IMR-90 (cell line): Measurements from ENCODE around the gene TRNT1.

ENCODE experiments used
- BHLHE40 ChIP-seq: fragments of 150-350 bp; IDR thresholded peaks from 2 replicates; pipeline ENCODE4 v1.6.1; 2016; ENCODE audit warnings: mild to moderate bottlenecking, low read depth, low read length
- CEBPB ChIP-seq: IDR thresholded peaks from 2 replicates; pipeline ENCODE4 v1.6.1; 2012; ENCODE audit warnings: low read depth, low read length, improper control_type of control experiment
- CTCF ChIP-seq: conservative IDR thresholded peaks from 2 replicates; pipeline ENCODE4 v1.5.1; 2012; ENCODE audit warnings: mild to moderate bottlenecking, low read depth, low read length, improper control_type of control experiment
- ELK1 ChIP-seq: fragments of 150-350 bp; IDR thresholded peaks from 2 replicates; pipeline ENCODE4 v1.6.1; 2016; ENCODE audit warnings: low read depth, mild to moderate bottlenecking, low read length, moderate library complexity, borderline replicate concordance
- MAFK ChIP-seq: IDR thresholded peaks from 2 replicates; pipeline ENCODE4 v1.6.1; 2012; ENCODE audit warnings: low read depth, low read length, improper control_type of control experiment
- MAZ ChIP-seq: IDR thresholded peaks from 2 replicates; pipeline ENCODE4 v1.6.1; 2012; ENCODE audit warnings: low read depth, mild to moderate bottlenecking, low read length, improper control_type of control experiment, moderate library complexity, borderline replicate concordance
- MXI1 ChIP-seq: IDR thresholded peaks from 2 replicates; pipeline ENCODE4 v1.6.1; 2012; ENCODE audit warnings: low read depth, mild to moderate bottlenecking, low read length, moderate library complexity, borderline replicate concordance
- NFE2L2 ChIP-seq: fragments of 150-350 bp; IDR thresholded peaks from 2 replicates; pipeline ENCODE4 v1.6.1; 2016; ENCODE audit warnings: low read depth, mild to moderate bottlenecking, low read length
- POLR2A ChIP-seq: IDR thresholded peaks from 2 replicates; pipeline ENCODE4 v1.6.1; 2012; ENCODE audit warnings: mild to moderate bottlenecking, low read depth, low read length
- RAD21 ChIP-seq: IDR thresholded peaks from 2 replicates; pipeline ENCODE4 v1.6.1; 2012; ENCODE audit warnings: low read length, improper control_type of control experiment
- RCOR1 ChIP-seq: IDR thresholded peaks from 2 replicates; pipeline ENCODE4 v1.6.1; 2012; ENCODE audit warnings: mild to moderate bottlenecking, low read length, improper control_type of control experiment; ENCODE audit not compliant: insufficient replicate concordance
- SMC3 ChIP-seq: fragments of 150-350 bp; IDR thresholded peaks from 2 replicates; pipeline ENCODE4 v1.6.1; 2016; ENCODE audit warnings: low read depth, mild to moderate bottlenecking, antibody characterized with exemption, low read length, moderate library complexity
- USF2 ChIP-seq: fragments of 150-350 bp; IDR thresholded peaks from 2 replicates; pipeline ENCODE4 v1.6.1; 2017; ENCODE audit warnings: mild to moderate bottlenecking, antibody characterized with exemption, low read length, low read depth

GRCh38 chr3:3097958-3098357 is 28.8 kb upstream of the TRNT1 start:
- no peak for TF ChIP-seq POLR2A
- TF ChIP-seq RCOR1 = no peak
- TF ChIP-seq SMC3 = no peak
- no peak for TF ChIP-seq NFE2L2
- no peak for TF ChIP-seq MAFK
- no peak for TF ChIP-seq BHLHE40
- TF ChIP-seq CTCF = no peak
- TF ChIP-seq MXI1 = no peak
- TF ChIP-seq ELK1 = no peak
- no peak for TF ChIP-seq CEBPB
- no peak for TF ChIP-seq USF2
- TF ChIP-seq MAZ = no peak
- no peak for TF ChIP-seq RAD21
